K562 (cell line): ENCODE results near the gene ZFAND3. TPM values are rescaled to one million over a fixed set of nuclear protein-coding genes. Genes with fewer than 3 reads are reported as not detected.
A peak's percentile ranks its signal among the peaks of the same experiment; 100 is the strongest.

Experiments used
- ATF1 ChIP-seq, 2 experiments: fragments of 450-650 bp in 1 of 2; IDR thresholded peaks; 2 replicates each; pipeline ENCODE4 v1.6.1; 2016; ENCODE audit warnings: missing compliant biosample characterization in 1 of 2, missing genetic modification characterization in 1 of 2
- BHLHE40 ChIP-seq: IDR thresholded peaks from 2 replicates; pipeline ENCODE4 v1.6.1; 2011; ENCODE audit warnings: low read length, improper control_type of control experiment
- ELF1 ChIP-seq: fragments of 200-800 bp; sonication (Bioruptor generic); IDR thresholded peaks from 2 replicates; pipeline ENCODE4 v1.6.1; 2016; ENCODE audit warnings: missing genetic modification characterization, missing compliant biosample characterization
- FIP1L1 ChIP-seq: fragments of 200-400 bp; formaldehyde crosslinking; IDR thresholded peaks from 2 replicates; pipeline ENCODE4 v1.6.1; 2018; ENCODE audit warnings: mild to moderate bottlenecking, low read depth, low read length; ENCODE audit not compliant: poor library complexity, severe bottlenecking
- MED1 ChIP-seq: sonication (generic); formaldehyde crosslinking; IDR thresholded peaks from 2 replicates; pipeline ENCODE4 v1.8.1; 2023; ENCODE audit warnings: missing genetic modification reagents, borderline replicate concordance
- MYC ChIP-seq, 2 experiments: fragments of 250-450 bp in 1 of 2; sonication (Bioruptor Pico) in 1 of 2; IDR thresholded peaks; 2 replicates each; pipeline versions ENCODE4 v1.5.1 to v1.6.1; 2012 to 2021; ENCODE audit warnings: low read depth in 2 of 2, borderline replicate concordance in 1 of 2, improper control_type of control experiment in 1 of 2, low read length in 1 of 2, mild to moderate bottlenecking in 1 of 2, moderate library complexity in 1 of 2
- NCOA1 ChIP-seq: fragments of 450-650 bp; IDR thresholded peaks from 2 replicates; pipeline ENCODE4 v1.6.1; 2016; ENCODE audit warnings: low read depth
- NCOR1 ChIP-seq: fragments of 450-650 bp; IDR thresholded peaks from 2 replicates; pipeline ENCODE4 v1.6.1; 2016; ENCODE audit warnings: mild to moderate bottlenecking, moderate library complexity
- NR2C1 ChIP-seq, 2 experiments: fragments of 450-650 bp; IDR thresholded peaks; 2 replicates each; pipeline ENCODE4 v1.6.1; 2017; ENCODE audit warnings: mild to moderate bottlenecking in 2 of 2, antibody characterized with exemption in 1 of 2, inconsistent platforms in 1 of 2, missing compliant biosample characterization in 1 of 2, missing genetic modification characterization in 1 of 2
- SRSF3 ChIP-seq: fragments of 200-400 bp; formaldehyde crosslinking; IDR thresholded peaks from 2 replicates; pipeline ENCODE4 v1.6.1; 2016; ENCODE audit warnings: mild to moderate bottlenecking, low read length, moderate library complexity; ENCODE audit not compliant: insufficient read depth
- ZBED1 ChIP-seq: IDR thresholded peaks from 2 replicates; pipeline ENCODE4 v1.6.1; 2014
- ZC3H8 ChIP-seq: fragments of 450-650 bp; IDR thresholded peaks from 2 replicates; pipeline ENCODE4 v1.6.1; 2017
- ZNF3 ChIP-seq: fragments of 250-450 bp; sonication (Bioruptor Pico); IDR thresholded peaks from 2 replicates; pipeline ENCODE4 v1.5.0; 2021; ENCODE audit warnings: mild to moderate bottlenecking, moderate library complexity
- ZNF785 ChIP-seq: fragments of 250-450 bp; sonication (Bioruptor Pico); IDR thresholded peaks from 2 replicates; pipeline ENCODE4 v1.4.0; 2020; ENCODE audit warnings: mild to moderate bottlenecking
- polyA plus RNA-seq, 8 experiments: library from polyadenylated mRNA; depleted of rRNA in 4 of 8; stranded (reverse) in 5 of 8; unstranded in 3 of 8; fragments of >200 nt; fragmentation: Nextera tagmentation in 2 of 8; fragmentation: Illumina TruSeq in 1 of 8; extraction: Ambion mirVana in 2 of 8; extraction: Trizol in 1 of 8; gene quantifications; 2 replicates each; pipeline versions ENCODE4 v1.2.1 to v1.2.3, GENCODE V29; 2011 to 2014; ENCODE audit warnings: inconsistent platforms in 1 of 8, missing spikeins in 1 of 8
- total RNA-seq, 7 experiments: library from RNA; depleted of rRNA in 6 of 7; stranded (reverse); fragments of >200 nt in 6 of 7; fragmentation: Illumina TruSeq in 2 of 7; extraction: Trizol in 2 of 7; gene quantifications; 2 replicates each; pipeline versions ENCODE4 v1.2.1 to v1.2.3, GENCODE V29; 2011 to 2021; ENCODE audit warnings: low replicate concordance in 1 of 7
- TF ChIP-seq, protein P1 (sequence below): fragments of 250-450 bp; sonication (Bioruptor Pico); IDR thresholded peaks from 2 replicates; pipeline ENCODE4 v1.8.0; 2021; ENCODE audit warnings: moderate library complexity, mild to moderate bottlenecking, inconsistent platforms
- TF ChIP-seq, protein P2 (sequence below): fragments of 450-650 bp; IDR thresholded peaks from 2 replicates; pipeline ENCODE4 v1.6.1; 2016; ENCODE audit warnings: low read depth, mild to moderate bottlenecking, moderate library complexity

Gene ZFAND3
- total and polyA plus RNA-seq, 9 of the 15 experiments (the other 6 are each of a cell fraction or from before 2014, with no cell fraction given): 0.81 to 26.6 (median 11.8) TPM

- no peak for TF ChIP-seq NCOA1
- TF ChIP-seq ZNF785 (CRISPR knock-in tag): no peak
- no peak for TF ChIP-seq SRSF3
- TF ChIP-seq NCOR1: no peak
- no peak for TF ChIP-seq ZBED1
- no peak for TF ChIP-seq ATF1 (CRISPR knock-in tag; IDR thresholded peaks at IDR 0.05)
- TF ChIP-seq ATF1 (tag; IDR thresholded peaks at IDR 0.05): no peak
- peak; percentile 87 for TF ChIP-seq BHLHE40
- TF ChIP-seq MYC (IDR thresholded peaks at IDR 0.05; ENCODE audit: low read depth, low read length): peak; percentile 43; the same call in 1 of the 2 replicates
- no peak for TF ChIP-seq MYC (CRISPR knock-in tag; IDR thresholded peaks at IDR 0.05; ENCODE audit: borderline replicate concordance, low read depth)
- TF ChIP-seq NR2C1 (IDR thresholded peaks at IDR 0.05): no peak
- no peak for TF ChIP-seq NR2C1 (tag; IDR thresholded peaks at IDR 0.05)
- no peak for TF ChIP-seq MED1 (CRISPR knock-in tag)
- TF ChIP-seq, protein P1, sequence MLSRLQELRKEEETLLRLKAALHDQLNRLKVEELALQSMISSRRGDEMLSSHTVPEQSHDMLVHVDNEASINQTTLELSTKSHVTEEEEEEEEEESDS (CRISPR knock-in tag): no peak
- TF ChIP-seq ELF1 (tag): no peak
- TF ChIP-seq, protein P2, sequence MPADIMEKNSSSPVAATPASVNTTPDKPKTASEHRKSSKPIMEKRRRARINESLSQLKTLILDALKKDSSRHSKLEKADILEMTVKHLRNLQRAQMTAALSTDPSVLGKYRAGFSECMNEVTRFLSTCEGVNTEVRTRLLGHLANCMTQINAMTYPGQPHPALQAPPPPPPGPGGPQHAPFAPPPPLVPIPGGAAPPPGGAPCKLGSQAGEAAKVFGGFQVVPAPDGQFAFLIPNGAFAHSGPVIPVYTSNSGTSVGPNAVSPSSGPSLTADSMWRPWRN: 0 out of 2 replicates have a peak, but pooled peaks have one; percentile 25
- TF ChIP-seq ZC3H8: no peak
- TF ChIP-seq ZNF3 (CRISPR knock-in tag): no peak
- TF ChIP-seq FIP1L1: no peak
Observed at GRCh38 chr6:37985355-37985754, 165.8 kb downstream of the ZFAND3 start (continued).
